ENCODE measurements around the gene DNAL1. TPM values are rescaled to one million over a fixed set of nuclear protein-coding genes. Genes with fewer than 3 reads are reported as not detected.
"Not testable (repeated sequence)": the region's sequence is repeated elsewhere in the genome, so short reads cannot be mapped to it uniquely, and the experiment has no call there.

DNAL1 gene
- total RNA-seq, 1 donor from 2014 or later, result 7.0 TPM

- DNase-seq (ENCODE audit: low spot score), result no peak
These were observed 3.9 kb upstream of the DNAL1 start for GRCh38 chr14:73640796-73641365.

DNA sequence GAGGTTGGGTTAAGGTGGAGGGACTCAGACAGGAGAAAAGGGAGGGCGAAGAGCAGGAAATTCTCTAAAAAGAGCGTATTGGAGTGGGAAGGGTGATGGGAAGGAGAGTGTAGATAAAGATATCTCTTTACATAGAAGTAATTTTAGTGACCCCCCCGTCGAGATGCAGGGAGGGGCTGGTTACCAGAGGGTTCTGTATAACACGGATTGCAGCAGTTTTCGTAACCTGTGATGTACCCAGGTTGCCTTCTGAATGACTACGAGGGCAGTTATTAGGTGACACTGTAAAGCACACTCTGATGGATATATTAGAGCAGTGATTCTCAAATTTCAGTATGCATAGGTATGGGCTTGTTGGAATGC, 443 bp downstream of the DNAL1 start:
- DNase-seq (ENCODE audit: low spot score), result no peak

DNA sequence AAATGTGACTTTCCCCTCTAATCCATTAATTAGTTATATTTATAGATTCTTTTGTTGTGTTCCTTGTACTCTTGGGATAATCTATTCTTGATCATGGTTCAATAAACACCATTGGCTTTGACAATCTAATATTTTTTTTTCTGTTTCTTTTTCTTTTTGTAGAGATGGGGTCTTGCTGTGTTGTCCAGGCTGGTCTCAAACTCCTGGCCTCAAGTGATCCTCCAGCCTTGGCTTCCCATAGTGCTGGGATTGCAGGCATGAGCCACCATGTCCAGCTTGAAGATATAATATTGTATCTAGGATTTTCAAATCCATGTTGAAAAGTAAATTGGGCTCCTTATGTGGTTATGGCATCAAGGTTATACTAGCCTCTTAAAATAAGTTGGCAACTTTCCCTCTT, 6.2 kb downstream of the DNAL1 start:
- DNase-seq (ENCODE audit: low spot score), result no peak

GRCh38 chr14:73655851-73656250, 11.1 kb downstream of the DNAL1 start:
- no peak for DNase-seq (ENCODE audit: low spot score)

DNA sequence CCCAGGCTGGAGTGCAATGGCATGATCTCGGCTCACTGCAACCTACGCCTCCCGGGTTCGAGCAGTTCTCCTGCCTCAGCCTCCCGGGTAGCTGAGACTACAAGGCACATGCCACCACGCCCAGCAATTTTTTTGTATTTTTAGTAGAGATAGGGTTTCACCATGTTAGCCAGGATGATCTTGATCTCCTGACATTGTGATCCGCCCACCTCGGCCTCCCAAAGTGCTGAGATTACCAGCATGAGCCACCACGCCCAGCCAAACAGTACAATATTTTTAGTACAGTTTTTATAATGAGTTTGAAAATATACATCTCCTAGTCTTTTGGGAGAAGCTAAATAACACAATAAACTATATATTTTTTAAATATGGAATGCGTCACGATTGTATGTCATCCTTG, 14.4 kb downstream of the DNAL1 start:
- not testable (repeated sequence) for DNase-seq (ENCODE audit: low spot score)

DNA sequence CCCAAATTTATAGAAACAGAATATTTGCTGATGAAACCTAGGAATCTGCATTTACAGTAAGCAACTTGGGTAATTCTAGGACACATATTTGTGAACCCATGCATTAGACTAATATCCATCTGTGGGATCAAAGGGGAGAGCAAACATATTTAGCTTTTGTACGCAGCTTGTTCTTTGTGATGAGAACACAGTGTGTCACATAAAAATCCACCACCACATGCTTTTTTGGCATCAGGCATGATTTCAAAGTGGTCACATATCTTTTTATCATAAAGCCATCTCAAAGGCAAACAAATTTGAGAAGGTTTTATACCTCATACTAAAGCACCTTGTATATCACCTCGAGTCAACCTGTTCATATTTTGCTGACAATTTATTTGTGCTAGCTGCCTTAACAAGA, 15.7 kb downstream of the DNAL1 start:
- no peak for DNase-seq (ENCODE audit: low spot score)

GRCh38 chr14:73661872-73662271, 17.1 kb downstream of the DNAL1 start:
- no peak for DNase-seq (ENCODE audit: low spot score)

DNA sequence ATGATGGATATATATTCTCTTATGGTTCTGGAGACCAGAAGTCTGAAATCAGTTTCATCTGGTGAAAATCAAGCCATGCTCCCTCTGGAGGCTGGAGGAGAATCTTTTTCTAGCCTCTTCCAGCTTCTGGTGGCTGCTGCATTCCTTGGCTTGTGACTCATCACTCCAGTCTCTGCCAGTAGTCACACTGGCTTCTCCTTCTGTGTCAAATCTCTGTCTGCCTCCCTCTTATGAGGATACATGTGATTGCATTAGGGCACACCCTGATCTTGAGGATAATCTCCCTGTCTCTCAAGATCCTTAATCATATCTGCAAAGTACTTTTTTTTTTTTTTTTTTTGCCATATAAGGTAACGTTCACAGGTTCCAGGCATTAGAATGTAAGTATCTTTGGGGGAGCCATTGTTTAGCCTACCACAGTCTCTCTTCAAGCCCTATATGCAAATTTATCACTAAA, 17.7 kb downstream of the DNAL1 start:
- no peak for DNase-seq (ENCODE audit: low spot score)

GRCh38 chr14:73663548-73664212, 18.9 kb downstream of the DNAL1 start:
- DNase-seq (ENCODE audit: low spot score), result no peak

DNA sequence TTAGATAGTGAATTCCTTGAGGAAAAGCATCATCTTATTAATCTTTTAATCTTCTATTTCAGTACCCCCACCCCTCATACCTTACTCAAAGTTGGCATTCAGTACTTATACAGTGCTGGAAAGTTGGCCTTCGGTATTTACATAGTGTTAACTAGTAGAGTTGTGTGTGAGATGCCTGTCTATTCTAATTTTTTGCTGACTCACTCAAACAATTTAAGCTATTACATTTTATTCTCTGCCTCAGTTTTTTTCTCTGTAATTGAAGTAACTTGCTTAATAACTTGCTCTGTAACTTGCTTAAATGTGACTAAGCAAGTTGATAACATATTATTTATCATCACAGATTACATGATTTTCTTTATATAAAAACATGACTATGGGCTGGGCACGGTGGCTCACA, 20.3 kb downstream of the DNAL1 start:
- no peak for DNase-seq (ENCODE audit: low spot score)

DNA sequence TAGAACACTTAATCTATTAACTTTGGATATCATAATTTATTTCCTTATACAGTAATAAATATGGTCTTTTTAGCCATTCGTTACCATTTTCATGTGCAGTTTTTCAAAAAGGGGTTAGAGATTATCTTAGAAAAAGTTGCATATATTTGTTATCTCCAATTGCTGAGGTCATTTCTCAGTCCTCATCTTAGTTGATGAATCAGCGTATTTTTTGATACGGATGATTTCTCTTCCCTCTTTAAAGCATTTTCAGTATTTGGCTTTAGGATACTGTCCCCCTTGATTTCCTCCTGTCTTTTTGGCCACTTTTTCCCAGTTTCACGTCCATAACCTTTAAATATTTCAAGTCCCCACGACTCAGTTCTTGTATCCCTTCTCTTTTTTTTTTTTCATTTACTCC, 21.8 kb downstream of the DNAL1 start:
- no peak for DNase-seq (ENCODE audit: low spot score)

DNA sequence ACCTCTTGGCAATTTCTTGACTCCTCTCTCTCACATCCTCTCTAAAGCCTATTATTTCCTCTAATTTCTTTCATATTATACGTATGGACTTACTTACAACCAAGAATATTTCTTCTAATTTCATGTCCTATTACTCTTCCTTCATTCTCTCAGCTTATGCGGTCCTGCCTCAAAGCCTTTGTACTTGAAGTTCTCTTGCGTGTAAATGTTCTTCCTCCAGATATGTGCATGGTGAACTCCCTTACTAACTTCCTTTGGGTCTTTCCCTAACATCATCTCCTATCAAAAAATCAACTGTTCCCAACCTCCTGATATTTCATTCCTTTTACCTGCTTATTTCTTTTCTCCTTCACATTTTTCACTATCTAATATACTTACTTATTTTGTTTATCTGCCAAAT, 23.1 kb downstream of the DNAL1 start:
- DNase-seq (ENCODE audit: low spot score), result no peak

- DNase-seq (ENCODE audit: low spot score), result no peak
These were observed 30.2 kb downstream of the DNAL1 start for GRCh38 chr14:73674986-73675385.

- no peak for DNase-seq (ENCODE audit: low spot score)
These were observed 33.9 kb downstream of the DNAL1 start for GRCh38 chr14:73678698-73679097.

DNA sequence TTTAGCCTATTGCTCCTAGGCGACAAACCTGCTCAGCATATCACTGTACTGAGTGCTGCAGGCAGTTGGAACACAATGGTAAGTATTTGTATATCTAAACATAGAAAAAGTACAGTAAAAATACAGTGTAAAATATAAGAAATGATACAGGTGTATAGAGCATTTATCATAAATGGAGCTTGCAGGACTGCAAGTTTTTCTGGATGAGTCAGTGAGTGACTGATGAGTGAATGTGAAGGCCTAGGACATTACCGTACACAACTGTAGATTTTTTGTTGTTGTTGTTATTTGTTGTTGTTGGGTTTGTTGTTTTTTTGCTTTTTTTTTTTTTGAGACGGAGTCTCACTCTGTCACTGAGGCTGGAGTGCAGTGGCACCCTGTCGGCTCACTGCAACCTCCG, 36.0 kb downstream of the DNAL1 start:
- DNase-seq (ENCODE audit: low spot score), result no peak

- no peak for DNase-seq (ENCODE audit: low spot score)
These were observed 39.8 kb downstream of the DNAL1 start for GRCh38 chr14:73684627-73685026.

GRCh38 chr14:73685328-73685727, 40.5 kb downstream of the DNAL1 start:
- no peak for DNase-seq (ENCODE audit: low spot score)

GRCh38 chr14:73686901-73687300, 42.1 kb downstream of the DNAL1 start:
- no peak for DNase-seq (ENCODE audit: low spot score)

GRCh38 chr14:73694083-73694482, 49.3 kb downstream of the DNAL1 start:
- DNase-seq (ENCODE audit: low spot score), result no peak

DNA sequence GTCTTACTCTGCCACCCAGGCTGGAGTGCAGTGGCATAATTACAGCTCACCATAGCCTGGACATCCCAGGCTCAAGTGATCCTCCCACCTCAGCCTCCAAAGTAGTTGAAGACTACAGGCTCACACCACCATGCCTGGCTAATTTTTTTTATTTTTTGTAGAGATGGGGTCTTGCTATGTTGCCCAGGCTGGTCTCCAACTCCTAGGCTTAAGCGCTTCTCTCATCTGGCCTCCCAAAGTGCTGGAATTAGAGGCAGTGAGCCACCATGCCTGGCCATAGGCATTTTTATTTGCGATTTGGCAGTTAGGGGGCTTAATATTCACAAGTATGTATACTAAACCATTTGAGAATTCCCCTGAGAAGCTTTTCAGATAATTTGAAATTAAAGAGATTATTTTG, 50.3 kb downstream of the DNAL1 start:
- DNase-seq (ENCODE audit: low spot score), result no peak

DNA sequence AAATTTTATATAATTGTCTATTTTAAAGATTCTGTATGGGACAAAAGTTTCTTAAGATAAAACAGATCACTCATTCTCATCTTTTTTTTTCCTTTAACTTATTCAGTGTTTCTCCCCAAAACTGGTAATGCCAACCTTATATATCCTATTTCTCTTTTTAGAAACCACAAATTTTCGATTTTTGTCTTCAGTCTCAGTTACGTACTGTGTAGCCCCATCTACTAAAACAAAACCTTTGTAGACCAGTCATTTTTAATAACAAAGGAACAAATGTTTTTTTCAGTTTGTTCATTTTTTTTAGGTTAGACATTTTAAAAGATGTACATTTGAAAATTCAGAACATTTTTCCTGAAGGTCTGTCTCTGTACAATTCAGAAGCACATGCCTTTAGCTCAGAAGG, 51.2 kb downstream of the DNAL1 start:
- DNase-seq (ENCODE audit: low spot score), result no peak

DNA sequence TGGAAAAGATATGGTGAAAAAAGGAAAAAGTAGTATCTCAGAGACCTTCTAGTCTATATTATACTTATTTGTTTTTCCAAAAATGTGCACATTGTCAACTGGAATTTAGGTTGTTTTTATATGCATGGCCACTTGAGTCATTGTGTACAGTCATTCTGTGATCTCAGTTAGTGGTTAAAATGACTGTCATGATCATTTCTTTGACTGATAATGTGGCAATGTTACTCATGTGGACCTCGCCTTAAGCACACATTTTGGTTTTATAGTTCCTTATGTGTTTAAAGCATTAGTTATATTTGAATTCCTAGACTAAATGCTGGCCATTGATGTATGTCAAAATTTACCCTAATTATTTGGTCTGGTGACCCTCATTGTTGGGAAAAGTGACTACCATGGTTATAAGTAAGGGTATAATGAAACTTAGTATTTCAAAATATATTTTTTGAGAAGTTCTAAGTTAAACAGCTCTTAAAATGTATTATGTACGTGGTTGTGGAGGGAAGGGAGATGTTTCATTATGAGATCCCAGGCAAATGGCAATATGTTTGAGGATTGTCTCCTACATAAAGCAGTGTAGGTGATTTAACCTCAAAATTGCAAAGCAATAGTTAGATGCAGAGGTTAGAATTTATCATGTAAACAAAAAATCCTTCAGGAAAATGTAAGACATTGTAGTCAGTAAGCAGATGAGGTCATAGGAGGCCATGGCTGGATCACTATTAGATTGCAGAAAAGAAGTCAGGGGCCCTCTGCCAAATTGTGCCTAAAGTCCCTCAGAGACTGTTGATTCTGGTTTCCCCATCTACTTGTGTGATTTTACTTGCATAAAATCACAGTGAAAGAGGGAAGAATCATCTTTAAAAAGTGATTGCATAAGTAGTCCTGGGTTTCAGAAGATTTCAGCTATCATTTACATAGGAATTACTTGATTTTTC, 51.9 kb downstream of the DNAL1 start:
- no peak for DNase-seq (ENCODE audit: low spot score)

GRCh38 chr14:73700325-73700724, 55.5 kb downstream of the DNAL1 start:
- DNase-seq (ENCODE audit: low spot score), result no peak
